ENCODE results near the gene KCNQ1.

Gene KCNQ1

DNA sequence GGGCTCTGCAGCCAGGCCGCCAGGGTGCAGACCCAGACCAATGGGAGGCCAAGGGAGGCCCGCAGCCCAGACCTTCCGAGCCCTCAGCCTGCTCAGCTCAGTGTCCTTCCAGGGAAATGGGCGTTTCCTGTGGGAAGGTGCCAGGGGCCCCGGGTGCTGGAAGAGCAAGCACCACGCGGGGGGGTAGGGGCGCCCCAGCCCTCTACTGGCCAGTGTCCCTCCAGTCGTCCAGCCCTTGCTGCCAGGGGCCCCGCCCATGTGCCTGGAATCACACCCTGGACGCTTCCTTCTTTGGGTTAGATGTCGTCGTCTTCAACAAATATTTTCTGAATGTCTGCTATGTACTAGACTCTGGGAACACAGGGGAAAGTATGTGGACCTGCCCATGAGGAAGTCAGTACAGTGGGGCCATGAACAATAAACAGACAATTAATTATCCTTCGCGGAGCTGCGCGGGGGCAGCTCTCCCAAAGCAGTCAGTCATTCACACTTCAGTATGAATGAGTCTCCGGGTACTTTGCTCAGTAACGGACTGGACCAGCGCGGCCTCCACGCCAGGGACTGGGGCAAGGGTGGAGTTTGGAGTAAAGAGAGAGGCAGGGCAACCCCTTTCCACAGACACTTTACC, 380.6 kb downstream of the KCNQ1 start:
- FAIRE-seq (no peak), DNase-seq (ENCODE audit: insufficient read length, low spot score) (no peak)

DNA sequence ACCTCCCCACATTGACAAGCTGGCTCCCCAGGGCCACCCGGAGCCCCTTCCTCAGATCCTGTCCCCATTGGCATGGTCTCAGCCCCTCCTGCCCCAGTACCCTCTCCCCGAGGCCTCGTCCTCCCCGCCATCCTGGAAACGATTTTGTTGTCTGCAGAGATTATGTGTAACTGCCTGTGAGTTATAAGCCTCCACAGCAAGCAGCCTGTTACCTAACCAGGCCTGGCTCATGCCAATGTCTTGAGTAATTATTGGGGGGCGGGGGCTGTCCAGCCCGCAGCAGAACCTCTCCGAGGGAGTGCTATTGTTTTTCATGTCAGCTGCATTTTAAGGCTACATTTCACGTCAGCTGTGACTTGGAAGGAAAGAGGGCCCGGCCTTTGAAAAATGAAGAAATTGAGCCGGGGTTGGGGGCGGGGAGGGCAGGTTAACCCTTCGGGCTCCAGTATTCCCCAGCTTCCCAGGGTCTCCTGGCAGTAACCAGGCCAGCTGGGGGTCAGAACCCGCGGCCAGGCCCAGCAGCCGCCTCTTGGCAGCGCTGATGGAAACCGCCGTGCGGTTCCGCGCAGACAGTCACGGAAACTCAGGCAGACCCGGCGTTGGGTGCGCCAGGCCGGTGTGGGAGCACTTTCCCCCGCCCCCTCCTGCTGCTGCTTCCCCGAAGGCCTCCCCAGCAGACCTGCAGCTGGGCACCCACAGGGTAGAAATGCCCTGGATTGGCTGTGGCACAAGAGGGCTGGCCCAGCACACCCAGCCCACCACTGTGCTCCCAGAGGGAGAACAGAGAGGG, 381.3 kb downstream of the KCNQ1 start:
- DNase-seq (ENCODE audit: insufficient read length, low spot score) = no peak
- no peak for FAIRE-seq

DNA sequence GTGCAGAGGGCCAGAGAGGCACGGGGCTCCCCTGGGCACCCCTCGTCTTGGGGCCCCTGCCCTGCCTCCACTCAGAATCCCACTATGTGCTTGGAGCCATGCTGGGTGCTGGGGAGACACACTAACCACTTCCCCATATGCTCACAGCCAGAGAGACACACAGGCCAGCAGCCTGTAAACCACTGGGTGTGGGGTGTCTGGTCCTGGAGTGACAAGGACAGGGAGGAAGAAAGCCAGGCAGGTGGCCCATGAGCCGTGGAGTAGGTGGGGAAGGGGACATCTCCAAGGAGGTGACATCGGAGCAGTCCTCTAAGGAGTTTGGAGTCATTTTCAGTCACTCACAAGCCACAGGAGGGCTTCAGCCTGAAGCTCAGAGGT, 381.9 kb downstream of the KCNQ1 start:
- DNase-seq (ENCODE audit: insufficient read length, low spot score) (no peak), FAIRE-seq (no peak)

DNA sequence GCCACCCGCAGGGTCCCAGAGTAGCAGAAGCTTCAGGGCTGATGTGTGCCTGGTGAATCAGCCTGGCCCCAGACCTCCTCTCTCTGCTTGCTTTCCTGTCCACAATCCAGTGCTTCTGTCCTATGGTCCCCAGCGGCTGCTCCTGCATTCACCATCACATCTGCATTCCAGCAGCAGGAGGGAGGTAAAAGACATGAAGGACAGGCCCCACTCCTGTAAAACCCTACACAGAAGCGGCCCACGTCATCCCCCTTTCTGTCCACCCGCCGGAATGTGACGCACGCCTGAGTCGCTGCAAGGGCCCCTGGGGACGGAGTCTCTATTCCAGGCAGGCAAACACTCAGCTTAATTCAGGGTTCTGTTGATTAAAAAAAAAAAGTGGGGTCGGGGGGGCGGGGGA, 382.4 kb downstream of the KCNQ1 start:
- FAIRE-seq (no peak), DNase-seq (ENCODE audit: insufficient read length, low spot score) (no peak)

DNA sequence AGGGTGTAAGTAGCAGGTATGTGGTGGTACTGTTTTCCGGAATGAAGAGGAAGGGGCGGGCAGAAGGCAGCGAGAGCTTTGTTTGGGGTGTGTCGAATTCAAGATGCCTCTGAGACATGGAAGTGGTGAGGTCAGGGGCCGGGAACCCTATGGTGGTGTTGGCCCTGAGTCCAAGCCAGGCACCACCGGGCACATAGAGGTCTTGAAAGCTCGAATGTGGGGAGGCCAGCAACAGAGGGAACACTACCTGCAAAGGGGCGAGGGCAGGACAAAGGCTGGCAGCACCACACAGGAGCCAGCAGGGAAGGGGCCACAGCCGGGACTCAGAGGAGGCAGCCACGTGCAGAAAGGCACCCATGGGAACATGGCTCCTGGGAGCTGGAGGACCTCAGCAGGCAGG, 383.0 kb downstream of the KCNQ1 start:
- DNase-seq (ENCODE audit: insufficient read length, low spot score) (no peak), FAIRE-seq (no peak)

DNA sequence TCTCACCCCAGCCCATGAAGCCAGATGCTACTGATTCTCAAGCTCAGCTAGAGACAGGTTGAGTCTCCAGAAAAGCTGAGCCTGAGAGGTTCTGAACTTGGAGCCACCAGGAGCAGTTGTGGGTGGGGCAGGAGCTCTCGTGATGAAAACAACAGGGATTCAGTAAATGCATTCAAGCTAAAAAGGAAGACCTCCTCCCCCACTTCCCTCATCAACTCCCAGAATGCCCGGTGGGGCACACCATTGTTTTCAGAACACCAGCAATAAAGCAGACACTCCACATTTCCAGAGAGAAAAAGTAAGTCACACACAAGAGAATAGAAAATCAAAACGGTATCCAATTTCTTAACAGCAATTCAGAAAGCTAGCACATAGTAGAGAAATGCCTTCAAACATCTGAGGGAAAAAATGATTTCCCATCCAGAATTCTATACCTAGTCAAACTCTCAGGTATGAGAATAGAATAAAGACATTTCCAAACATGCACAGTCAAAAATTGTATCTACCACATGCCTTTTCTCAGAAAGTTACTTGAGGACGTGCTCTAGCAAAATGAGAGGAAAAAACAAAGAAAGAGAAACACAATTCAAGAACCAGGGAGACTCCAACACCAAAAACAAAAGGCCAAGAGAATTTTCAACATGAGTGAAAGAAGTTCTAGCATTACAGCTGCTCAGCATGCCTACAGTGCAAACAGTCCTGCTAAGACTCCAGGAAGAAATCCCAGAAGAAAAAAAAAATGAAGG, 383.9 kb downstream of the KCNQ1 start:
- no peak for FAIRE-seq
- no peak for DNase-seq (ENCODE audit: insufficient read length, low spot score)

DNA sequence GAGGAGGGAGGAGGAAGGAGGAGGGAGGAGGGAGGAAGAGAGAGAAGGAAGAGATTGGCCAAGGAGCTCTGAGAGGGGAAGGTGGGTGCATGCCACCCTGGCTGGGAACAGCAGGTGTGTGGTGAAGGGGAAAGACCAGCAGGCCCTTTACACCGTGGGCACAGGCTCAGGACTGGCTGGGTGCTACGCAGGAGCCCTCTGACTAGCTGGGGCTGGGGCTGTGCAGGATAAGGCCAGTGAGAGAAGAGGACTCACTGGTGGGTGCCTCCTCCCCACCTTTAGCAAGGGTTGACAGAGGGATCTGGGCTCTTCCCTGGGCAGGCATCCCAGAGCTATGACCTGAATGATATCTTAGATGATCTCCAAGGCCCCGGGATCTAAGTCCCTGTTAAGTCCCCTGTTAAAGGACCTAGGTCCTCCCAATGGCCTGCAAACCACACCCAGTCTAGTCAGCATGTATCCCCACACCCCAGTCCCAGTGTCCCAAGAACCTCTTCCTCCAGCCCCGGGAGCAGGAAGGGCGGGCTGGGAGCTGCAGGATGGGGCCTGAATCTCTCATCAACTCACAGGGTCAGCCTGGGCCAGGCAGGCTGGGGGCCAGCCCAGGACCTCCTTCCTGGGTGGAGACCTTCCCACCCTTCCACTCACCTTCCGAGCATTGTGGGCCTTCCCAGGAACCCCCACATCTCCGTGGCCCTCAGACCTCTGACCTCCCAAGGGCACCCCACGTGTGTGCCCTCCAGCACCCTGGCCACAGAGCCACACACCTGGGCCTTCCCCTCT, 385.4 kb downstream of the KCNQ1 start:
- DNase-seq (ENCODE audit: insufficient read length, low spot score) = no peak
- FAIRE-seq = no peak

DNA sequence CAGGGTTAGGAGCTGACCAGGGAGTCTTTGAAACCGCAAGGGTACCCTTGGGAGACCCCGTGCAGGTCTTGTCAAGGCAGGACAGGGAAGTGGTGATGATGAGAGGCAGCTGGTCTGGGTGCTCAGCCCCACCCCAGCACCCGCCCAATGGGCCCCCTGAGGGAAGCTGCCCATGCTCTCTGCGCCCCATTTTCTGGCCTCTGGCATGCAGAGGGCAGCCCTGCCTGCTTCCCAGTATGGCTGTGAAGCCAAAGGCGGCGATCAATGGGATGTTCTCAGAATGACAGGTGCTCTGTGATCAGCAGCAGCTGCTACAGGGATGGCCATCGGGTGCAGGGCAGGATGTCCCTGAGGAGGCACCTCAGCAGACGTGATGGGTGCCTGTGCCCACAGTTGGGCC, 386.1 kb downstream of the KCNQ1 start:
- no peak for FAIRE-seq

DNA sequence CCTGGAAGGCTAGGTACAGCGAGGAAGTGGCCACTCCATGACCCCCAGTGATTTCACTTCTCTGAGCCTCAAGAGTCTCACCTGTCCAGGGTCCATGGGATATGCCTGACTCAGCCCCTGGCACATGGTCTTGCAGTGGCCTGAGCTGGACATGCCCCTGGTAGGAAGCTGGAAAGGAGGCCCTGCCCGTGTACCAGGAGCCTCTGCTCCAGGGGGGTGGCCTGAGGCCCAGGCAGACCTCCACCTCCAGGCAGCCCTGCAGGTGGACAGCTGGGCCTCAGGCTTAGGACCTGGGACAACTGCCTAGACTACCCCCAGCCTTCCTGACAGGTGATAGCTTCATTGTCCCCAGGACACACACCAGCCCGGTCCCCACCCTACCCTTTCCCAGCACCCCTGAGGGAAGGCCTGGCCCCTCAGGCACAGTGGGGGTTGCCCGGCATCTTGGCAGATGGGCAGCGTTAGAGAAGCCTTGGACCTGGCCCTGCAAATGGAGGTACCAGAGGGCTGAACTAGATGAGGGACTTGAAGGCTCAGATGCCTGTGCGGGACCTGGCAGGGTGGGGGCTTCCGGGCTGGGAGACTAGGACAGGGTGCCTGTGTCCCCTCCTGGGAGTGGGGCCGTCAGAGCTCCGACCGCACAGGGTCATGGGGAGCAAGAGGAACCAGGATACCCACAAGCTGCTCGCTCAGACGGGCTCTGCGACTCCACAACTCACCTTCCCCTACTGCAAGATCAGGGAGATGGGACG, 387.1 kb downstream of the KCNQ1 start:
- no peak for FAIRE-seq
- DNase-seq (ENCODE audit: insufficient read length, low spot score) = no peak

More for the DNA sequence above, 386.1 kb downstream of the KCNQ1 start:
- no peak for DNase-seq (ENCODE audit: insufficient read length, low spot score)

DNA sequence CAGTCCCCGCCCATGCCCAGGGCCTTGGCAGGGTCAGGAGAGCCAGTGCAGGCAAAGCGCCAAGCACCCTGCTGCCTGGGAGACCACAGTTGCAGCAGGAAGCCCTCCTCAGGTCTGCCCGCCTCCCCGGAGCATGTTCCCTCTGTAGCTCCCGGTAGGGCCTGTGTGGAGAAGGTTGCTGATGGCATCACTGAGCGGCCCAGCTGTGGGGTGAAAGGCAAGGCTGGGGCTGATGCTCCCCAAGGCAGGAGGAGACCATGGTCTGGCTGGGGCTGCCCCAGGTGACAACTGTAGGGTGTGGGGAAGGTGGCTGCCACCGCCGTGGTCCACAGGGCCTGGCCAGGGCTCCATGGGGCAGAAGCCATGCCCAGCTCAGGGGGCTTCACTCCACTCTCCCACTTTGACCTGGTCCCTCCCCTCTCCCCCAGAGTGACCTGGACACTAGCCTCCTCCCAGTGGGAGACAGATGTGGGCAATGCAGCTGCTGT, 387.8 kb downstream of the KCNQ1 start:
- no peak for FAIRE-seq
- DNase-seq (ENCODE audit: insufficient read length, low spot score) = no peak

DNA sequence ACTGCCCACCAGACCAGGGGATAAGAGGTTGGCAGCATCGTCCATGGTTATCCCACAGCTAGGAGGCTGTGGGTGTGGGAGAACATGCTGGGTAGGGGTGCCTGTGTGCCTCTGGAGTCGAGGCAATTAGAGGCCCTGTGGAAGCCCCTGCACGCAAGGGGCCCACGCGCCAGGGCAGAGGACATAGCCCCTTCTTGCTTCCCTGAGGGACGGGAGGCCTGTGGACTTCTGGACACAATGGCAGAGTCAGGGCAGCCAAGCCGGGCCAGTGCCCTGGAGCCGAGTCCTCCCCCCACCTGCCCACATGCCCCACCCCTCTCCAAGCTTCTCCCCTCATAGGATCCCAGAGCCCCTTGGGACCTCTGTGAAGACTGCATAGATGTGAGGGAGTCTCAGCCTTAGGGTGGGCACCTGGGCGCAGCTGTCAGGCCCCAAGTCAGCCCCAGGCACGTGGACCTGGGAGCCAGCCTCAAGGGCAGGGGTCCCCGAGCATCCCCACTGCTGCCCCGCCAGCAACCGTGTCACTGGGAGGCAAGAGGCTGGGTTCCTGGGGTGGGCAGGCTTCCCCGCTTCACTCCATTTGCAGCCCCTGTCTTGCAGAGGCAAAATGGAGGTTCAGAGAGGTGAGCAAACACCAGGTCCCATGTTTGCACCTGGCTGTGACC, 388.4 kb downstream of the KCNQ1 start:
- no peak for FAIRE-seq
- DNase-seq (ENCODE audit: insufficient read length, low spot score) = no peak

DNA sequence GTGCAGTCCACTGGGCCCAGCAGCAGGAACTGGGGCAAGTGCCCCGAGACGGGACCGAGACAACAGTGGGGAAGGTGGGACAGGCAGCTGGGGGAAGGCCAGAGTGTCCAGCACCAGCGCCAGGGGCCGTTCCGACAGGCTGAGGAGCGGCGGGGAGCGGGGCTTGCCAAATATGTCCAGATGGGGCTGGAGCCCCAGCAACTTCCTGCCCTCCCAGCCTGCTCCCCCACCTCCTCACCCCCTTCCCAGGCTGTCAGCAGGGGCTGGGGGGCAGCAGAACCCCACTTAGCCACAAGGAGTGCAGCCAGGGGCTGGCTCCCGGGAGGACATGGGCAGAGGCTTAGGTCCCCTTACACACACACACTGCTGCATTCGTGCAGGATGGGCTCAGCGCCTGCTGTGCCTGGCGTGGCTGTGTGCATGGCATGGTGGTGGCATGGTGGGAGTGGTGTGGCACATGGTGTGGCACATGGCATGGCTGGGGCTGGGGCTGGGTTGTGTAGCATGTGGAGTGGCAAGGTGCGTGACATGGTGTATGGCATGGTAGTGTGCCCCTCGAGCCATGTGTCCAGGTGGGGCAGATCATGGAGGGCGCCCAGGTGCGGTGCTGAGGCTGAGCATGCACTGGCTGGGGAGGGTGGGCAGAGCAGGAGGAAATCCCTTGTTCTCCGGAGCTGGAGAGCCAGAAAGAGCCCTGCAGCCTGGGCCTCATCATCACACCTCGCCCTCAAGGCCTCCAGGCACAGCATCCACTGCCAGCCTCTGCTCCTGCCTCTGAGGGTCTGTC, 389.1 kb downstream of the KCNQ1 start:
- DNase-seq (ENCODE audit: insufficient read length, low spot score) (no peak), FAIRE-seq (no peak)

DNA sequence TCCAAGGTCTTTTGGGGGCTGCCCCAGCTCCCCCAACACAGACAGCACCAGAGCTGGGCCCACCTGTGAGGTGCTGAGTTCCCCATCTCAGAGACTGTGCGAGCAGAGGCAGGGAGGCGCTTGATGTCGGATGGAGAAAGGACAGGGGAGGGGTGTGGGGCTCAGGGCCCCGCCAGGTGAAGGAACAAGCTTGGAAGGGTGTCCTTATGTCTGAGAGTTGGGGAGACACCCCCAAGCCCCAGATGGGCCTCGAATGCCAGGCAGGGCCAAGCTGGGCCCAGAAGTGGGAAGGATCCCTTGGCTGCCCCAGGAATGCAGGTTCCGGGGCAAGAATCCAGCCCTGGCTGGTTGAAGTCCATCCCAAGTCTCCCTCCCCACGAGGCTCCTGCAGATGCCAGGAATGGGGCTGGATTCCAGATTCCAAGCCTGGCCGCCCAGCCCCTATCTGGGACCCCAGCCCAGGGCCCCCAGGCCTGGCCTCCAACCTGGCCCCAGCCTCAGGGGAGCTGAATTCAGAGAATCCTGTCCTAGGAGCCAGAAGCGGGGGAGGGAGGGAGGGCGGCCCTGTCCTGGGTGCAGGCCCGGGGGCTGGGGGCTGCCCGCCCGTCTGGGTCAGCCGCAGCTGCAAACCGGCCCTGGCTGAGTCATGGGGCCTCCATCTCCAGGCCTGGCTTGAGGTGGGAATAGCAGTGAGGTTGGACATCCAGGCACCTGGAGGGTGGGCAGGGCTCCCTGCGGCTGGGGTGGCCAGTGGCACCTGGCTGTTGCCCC, 389.9 kb downstream of the KCNQ1 start:
- DNase-seq (ENCODE audit: insufficient read length, low spot score) (no peak), FAIRE-seq (no peak)

DNA sequence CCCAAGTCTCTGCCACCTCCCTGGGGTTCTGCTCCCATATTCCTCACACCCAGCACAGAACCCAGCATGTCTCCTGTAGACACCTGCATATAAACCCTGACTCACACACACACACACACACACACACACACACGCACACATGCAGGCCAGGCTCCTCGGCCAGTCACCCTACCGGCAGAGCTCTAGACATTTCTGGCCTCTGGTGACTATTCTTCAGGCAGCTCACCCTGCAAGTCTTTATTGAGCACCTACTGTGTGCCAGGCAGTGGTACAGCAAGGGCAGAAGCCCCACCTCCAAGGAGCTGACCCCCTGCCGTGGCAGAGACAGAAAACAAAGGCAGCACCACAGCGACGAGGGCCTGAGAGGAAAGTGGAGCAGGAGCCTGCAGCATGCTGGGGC, 390.5 kb downstream of the KCNQ1 start:
- FAIRE-seq (no peak), DNase-seq (ENCODE audit: insufficient read length, low spot score) (no peak)

DNA sequence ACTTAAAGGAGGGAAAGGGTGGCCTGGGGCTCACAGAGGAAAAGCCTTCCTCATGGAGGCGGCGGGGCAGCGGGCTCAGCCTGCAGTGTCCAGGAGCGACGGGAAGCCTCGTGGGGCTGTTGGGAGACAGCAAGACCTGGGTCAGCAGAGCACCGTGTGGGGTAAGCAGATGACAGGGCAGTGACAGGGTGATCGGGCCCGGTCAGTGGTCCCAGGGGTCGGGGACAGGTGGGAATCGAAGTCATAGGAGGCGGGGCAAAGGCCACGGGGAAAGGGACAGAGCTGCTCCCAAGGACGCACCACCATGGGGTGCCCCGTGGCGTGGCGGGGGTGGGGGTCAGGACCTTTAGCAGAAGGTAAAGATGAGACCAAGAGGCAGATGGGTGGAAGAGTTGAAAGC, 390.9 kb downstream of the KCNQ1 start:
- DNase-seq (ENCODE audit: insufficient read length, low spot score) = no peak
- FAIRE-seq = no peak

DNA sequence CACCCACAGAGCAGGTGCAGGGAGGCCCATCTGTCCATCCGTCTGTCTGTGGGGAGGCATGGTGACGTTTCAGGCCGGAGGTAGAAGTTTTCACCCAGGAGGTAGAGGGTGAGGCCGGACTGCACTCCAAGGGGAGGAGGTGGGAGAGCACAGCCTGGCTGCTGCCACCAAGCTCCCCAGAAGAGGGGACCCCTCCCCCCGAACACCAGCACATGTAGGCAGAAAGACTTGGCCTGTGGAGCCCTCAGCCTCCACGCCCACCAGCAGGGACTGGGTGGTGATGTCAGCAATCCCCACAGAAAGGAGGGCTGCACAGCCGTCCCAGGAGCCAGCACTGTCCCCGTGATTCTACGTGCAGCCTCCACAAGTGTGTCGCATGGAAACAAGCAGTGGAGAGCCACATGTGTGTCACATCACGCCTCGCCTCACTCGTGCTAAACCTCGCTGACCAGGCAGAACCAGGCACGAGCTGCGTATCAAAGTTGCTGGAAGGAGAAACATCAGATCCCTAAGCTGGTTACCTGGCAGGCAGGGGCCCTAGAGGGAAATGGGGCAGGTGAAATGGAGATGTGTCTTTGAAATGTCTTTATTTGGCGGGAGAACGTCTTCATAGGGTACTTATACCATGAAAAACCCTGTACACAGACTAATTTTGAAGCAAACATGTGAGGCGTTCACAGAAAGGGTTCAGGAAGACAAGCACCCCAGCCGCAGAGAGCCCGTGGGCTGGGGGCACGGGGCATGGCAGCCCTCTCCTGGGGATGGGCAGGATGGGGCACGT, 391.7 kb downstream of the KCNQ1 start:
- FAIRE-seq = no peak
- DNase-seq (ENCODE audit: insufficient read length, low spot score) = no peak

DNA sequence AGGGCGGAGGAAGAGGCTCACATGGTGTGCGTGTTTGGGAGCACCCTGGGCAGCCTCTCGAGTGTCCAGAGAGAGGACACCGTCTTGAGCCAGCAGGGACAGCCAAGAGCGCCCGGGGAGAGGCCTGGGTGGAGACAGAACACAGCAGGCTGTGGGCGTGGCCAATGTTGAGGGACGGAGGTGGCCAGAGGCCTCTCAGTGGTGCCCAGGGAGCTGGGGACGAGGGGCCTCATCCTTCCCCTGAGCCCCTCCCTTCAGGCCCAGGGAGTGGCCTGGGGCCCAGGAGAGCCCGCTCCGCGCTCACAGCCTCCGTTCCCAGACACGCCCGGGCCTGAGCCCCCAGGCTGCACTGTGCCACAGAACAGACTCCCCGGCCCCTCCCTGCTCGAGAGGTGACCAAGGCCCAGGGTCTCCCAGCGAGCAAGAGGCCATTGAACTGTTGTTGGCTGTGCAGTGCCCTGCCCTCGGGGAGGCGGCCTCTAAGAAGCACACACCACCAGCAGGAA, 392.3 kb downstream of the KCNQ1 start:
- no peak for FAIRE-seq
- DNase-seq (ENCODE audit: insufficient read length, low spot score) = no peak
